Bronchial epithelial cell (primary cell): Measurements from ENCODE around the gene AFDN. TPM values are rescaled to one million over a fixed set of nuclear protein-coding genes. Genes with fewer than 3 reads are reported as not detected.
A peak's percentile ranks its signal among the peaks of the same experiment; 100 is the strongest.
"Not testable (repeated sequence)": the region's sequence is repeated elsewhere in the genome, so short reads cannot be mapped to it uniquely, and the experiment has no call there.

Experiments used
- DNase-seq: peaks from one replicate; pipeline ENCODE4 v3.0.0-alpha.2; 2010; ENCODE audit warnings: low read depth
- FAIRE-seq: peaks from 2 replicates; lab custom pipeline; 2011; peaks lifted over from hg19 to GRCh38; lab: Jason Lieb, UNC
- H3K27me3 ChIP-seq: 2 replicates; pipeline ENCODE4 v1.5.1; 2011; ENCODE audit warnings: low read length; ENCODE audit not compliant: control insufficient read depth, insufficient read depth
- H3K36me3 ChIP-seq: 2 replicates; pipeline ENCODE4 v1.5.1; 2011; ENCODE audit warnings: low read length; ENCODE audit not compliant: control insufficient read depth, insufficient read depth
- H3K4me3 ChIP-seq: 2 replicates; pipeline ENCODE4 v1.5.1; 2011; ENCODE audit warnings: mild to moderate bottlenecking, low read depth, low read length, control low read depth
- CTCF ChIP-seq: IDR thresholded peaks from 2 replicates; pipeline ENCODE4 v1.5.1; 2011; ENCODE audit warnings: mild to moderate bottlenecking, moderate library complexity, low read length, control low read depth, inconsistent platforms; ENCODE audit not compliant: insufficient read depth, severe bottlenecking
- total RNA-seq: library from RNA; depleted of rRNA; stranded (reverse); fragments of >200 nt; gene quantifications from 2 replicates; pipeline ENCODE4 v1.2.1, GENCODE V29; 2014

Gene AFDN
- total RNA-seq, 1 donor from 2014 or later, result 146 TPM

- Histone ChIP-seq H3K36me3 (peaks cover 4% of the 10 kb centered on the region), H3K4me3 (no peak overlapping the region), H3K27me3 (no peaks in the 10 kb centered on the region)
- no peak for FAIRE-seq
- DNase-seq, result no peak
- TF ChIP-seq CTCF, result no peak
These were observed 146.6 kb downstream of the AFDN start for GRCh38 chr6:167973148-167973885.

- TF ChIP-seq CTCF, result no peak
- Histone ChIP-seq H3K27me3 (no peaks in the 10 kb centered on the region), H3K4me3 (no peak overlapping the region), H3K36me3 (no peaks in the 10 kb centered on the region)
- DNase-seq, result peak; percentile 15
- FAIRE-seq, result no peak
These were observed 148.1 kb downstream of the AFDN start for GRCh38 chr6:167974640-167975344.

GRCh38 chr6:167975458-167975857, 148.7 kb downstream of the AFDN start:
- H3K36me3 ChIP-seq, result no peaks in the 10 kb centered on the region
- FAIRE-seq, result no peak
- DNase-seq, result no peak
- TF ChIP-seq CTCF, result no peak
- H3K4me3 ChIP-seq, result no peak overlapping the region
- no peaks in the 10 kb centered on the region for H3K27me3 ChIP-seq

- H3K36me3 ChIP-seq, DNase-seq, H3K27me3 ChIP-seq, FAIRE-seq, H3K4me3 ChIP-seq: not testable (repeated sequence)
These were observed 149.5 kb downstream of the AFDN start for GRCh38 chr6:167976116-167976657.

GRCh38 chr6:167976708-167977107, 150.0 kb downstream of the AFDN start:
- DNase-seq (no peak), FAIRE-seq (no peak)
- Histone ChIP-seq H3K36me3 (no peaks in the 10 kb centered on the region), H3K27me3 (no peaks in the 10 kb centered on the region), H3K4me3 (no peak overlapping the region)
- no peak for TF ChIP-seq CTCF

GRCh38 chr6:167977717-167978467, 151.2 kb downstream of the AFDN start:
- FAIRE-seq (no peak), DNase-seq (no peak)
- H3K4me3 ChIP-seq, result no peak overlapping the region
- no peak for TF ChIP-seq CTCF
- H3K36me3 ChIP-seq, result no peaks in the 10 kb centered on the region
- no peaks in the 10 kb centered on the region for H3K27me3 ChIP-seq
